B cell (primary cell): ENCODE data around the gene MICU1. TPM values are rescaled to one million over a fixed set of nuclear protein-coding genes. Genes with fewer than 3 reads are reported as not detected.

Source experiments
- ATAC-seq: fragments of 200-7000 bp; cut with Tn5 transposase; one replicate; pipeline ENCODE4 v1.10.0; 2021; ENCODE audit warnings: low read depth, mild to moderate bottlenecking, moderate number of reproducible peaks, moderate library complexity
- CTCF ChIA-PET: fragments of 350-600 bp; sonication (Branson Sonifier 250); formaldehyde crosslinking; loops from one replicate; lab custom pipeline; 2021; ENCODE audit warnings: antibody characterized with exemption, inconsistent platforms; lab: Charles Lee
- POLR2A ChIA-PET: fragments of 350-600 bp; sonication (Branson Sonifier 250); formaldehyde crosslinking; loops from one replicate; lab custom pipeline; 2021; ENCODE audit warnings: antibody characterized with exemption; lab: Charles Lee
- DNase-seq: peaks from one replicate; pipeline ENCODE4 v3.0.0; 2013
- H2AFZ ChIP-seq: 2 replicates; pipeline ENCODE4 v1.6.1; 2012; ENCODE audit warnings: mild to moderate bottlenecking, low read depth, low read length; ENCODE audit not compliant: insufficient read depth, poor library complexity, severe bottlenecking
- H3K27ac ChIP-seq, 2 donors: 1 replicate in 1 of 2; 2 replicates in 1 of 2; pipeline ENCODE4 v1.5.1; 2012 to 2013; ENCODE audit warnings: low read length in 2 of 2, mild to moderate bottlenecking in 2 of 2, moderate library complexity in 1 of 2
- H3K27me3 ChIP-seq, 4 experiments: fragments of 200-600 bp in 1 of 4; sonication (generic) in 1 of 4; replicated peaks in 1 of 4; 1 replicate in 2 of 4; 2 replicates in 2 of 4; pipeline versions ENCODE4 v1.6.1 to v1.7.0; 2013 to 2016; ENCODE audit warnings: low read length in 3 of 4, mild to moderate bottlenecking in 2 of 4, mixed read lengths in 1 of 4, moderate library complexity in 1 of 4; ENCODE audit not compliant: insufficient read depth in 4 of 4, control insufficient read depth in 3 of 4; ENCODE audit errors: control extremely low read depth in 1 of 4
- H3K36me3 ChIP-seq, 2 experiments: replicated peaks in 1 of 2; 1 replicate in 1 of 2; 2 replicates in 1 of 2; pipeline versions ENCODE4 v1.6.1 to v1.7.1; 2013; ENCODE audit warnings: low read length in 1 of 2; ENCODE audit not compliant: insufficient read depth in 2 of 2, control insufficient read depth in 1 of 2; ENCODE audit errors: control extremely low read depth in 1 of 2, extremely low read depth in 1 of 2
- H3K4me1 ChIP-seq, 2 donors: fragments of 200-600 bp in 1 of 2; sonication (generic) in 1 of 2; 1 replicate in 1 of 2; 2 replicates in 1 of 2; pipeline versions ENCODE4 v1.5.1 to v1.6.1; 2013 to 2017; ENCODE audit warnings: low read length in 2 of 2; ENCODE audit not compliant: control insufficient read depth in 2 of 2, insufficient read depth in 2 of 2
- H3K4me2 ChIP-seq: replicated peaks from 2 replicates; pipeline ENCODE3; 2012; ENCODE audit warnings: mild to moderate bottlenecking, low read depth, low read length; ENCODE audit not compliant: poor library complexity, severe bottlenecking
- H3K4me3 ChIP-seq, 5 experiments: fragments of 200-600 bp in 1 of 5; sonication (generic) in 1 of 5; 1 replicate in 3 of 5; 2 replicates in 2 of 5; pipeline versions ENCODE4 v1.5.1 to v1.7.0; 2011 to 2016; ENCODE audit warnings: low read length in 4 of 5, mild to moderate bottlenecking in 4 of 5, low read depth in 2 of 5, control low read depth in 1 of 5, moderate library complexity in 1 of 5; ENCODE audit not compliant: insufficient read depth in 1 of 5; ENCODE audit errors: control extremely low read depth in 1 of 5, extremely low read depth in 1 of 5
- H3K79me2 ChIP-seq: fragments of 200-600 bp; sonication (generic); one replicate; pipeline ENCODE4 v1.6.0; 2016; ENCODE audit warnings: low read length; ENCODE audit not compliant: control insufficient read depth, insufficient read depth
- H3K9ac ChIP-seq: fragments of 200-600 bp; sonication (generic); 2 replicates; pipeline ENCODE4 v1.6.1; 2017; ENCODE audit warnings: mild to moderate bottlenecking, low read length, moderate library complexity
- H3K9me3 ChIP-seq, 3 donors: one replicate each; pipeline versions ENCODE4 v1.6.1 to v1.7.1; 2013; ENCODE audit warnings: low read length in 2 of 3; ENCODE audit not compliant: control insufficient read depth in 2 of 3, insufficient read depth in 1 of 3; ENCODE audit errors: control extremely low read depth in 1 of 3
- H4K20me1 ChIP-seq: 2 replicates; pipeline ENCODE4 v1.6.0; 2012; ENCODE audit warnings: mild to moderate bottlenecking, low read length; ENCODE audit not compliant: insufficient read depth, control insufficient read depth, poor library complexity, severe bottlenecking
- H3K27ac Mint-ChIP-seq: one replicate; pipeline ENCODE4 v1.8.0; 2021; ENCODE audit warnings: mixed read lengths
- H3K27me3 Mint-ChIP-seq: one replicate; pipeline ENCODE4 v1.8.0; 2021; ENCODE audit warnings: mixed read lengths
- H3K4me1 Mint-ChIP-seq: one replicate; pipeline ENCODE4 v1.8.0; 2021; ENCODE audit warnings: mixed read lengths
- H3K4me3 Mint-ChIP-seq: one replicate; pipeline ENCODE4 v1.8.0; 2021; ENCODE audit warnings: mixed read lengths
- H3K9me3 Mint-ChIP-seq: one replicate; pipeline ENCODE4 v1.8.0; 2022; ENCODE audit warnings: mixed read lengths; ENCODE audit not compliant: insufficient read depth
- CTCF ChIP-seq: fragments of 200-600 bp; IDR thresholded peaks from one replicate; pipeline ENCODE4 v1.8.0; 2022; ENCODE audit warnings: antibody characterized with exemption, mild to moderate bottlenecking
- EZH2 ChIP-seq: IDR thresholded peaks from 2 replicates; pipeline ENCODE4 v1.6.1; 2012; ENCODE audit warnings: borderline replicate concordance, low read depth, mild to moderate bottlenecking, moderate library complexity, low read length; ENCODE audit not compliant: insufficient read depth, poor library complexity, severe bottlenecking
- WGBS: methylation state at CpG from one replicate; pipeline ENCODE4 v1.1.5; 2013; ENCODE audit warnings: missing lambda C conversion rate; ENCODE audit not compliant: insufficient coverage; 5-methylcytosine and 5-hydroxymethylcytosine counted together
- intact Hi-C: fragments of 100-400 bp; cut with micrococcal nuclease; formaldehyde crosslinking; loops from one replicate; pipeline ENCODE4 v1.10.0; 2022
- polyA plus RNA-seq: library from polyadenylated mRNA; depleted of rRNA; stranded (reverse); fragments of >200 nt; gene quantifications from 2 replicates; pipeline ENCODE4 v1.2.3, GENCODE V29; 2012
- total RNA-seq, 2 donors: library from RNA; stranded (reverse); fragments of 120-200 nt in 1 of 2; gene quantifications; 1 replicate in 1 of 2; 2 replicates in 1 of 2; pipeline versions ENCODE4 v1.2.3 to v1.2.4, GENCODE V29; 2013 to 2022

The MICU1 gene
- total and polyA plus RNA-seq, 2 donors (not counting 1 experiment from before 2014, with no cell fraction given): 12.0 to 34.7 TPM

- H3K4me2 ChIP-seq: no peak overlapping the region
- intact Hi-C loops: no loop called here
- no peak for TF ChIP-seq EZH2
- no peak overlapping the region for H2AFZ ChIP-seq
- Mint-ChIP-seq H3K27me3 (no peaks in the 10 kb centered on the region), H3K4me3 (no peak overlapping the region), H3K27ac (no peak overlapping the region), H3K9me3 (no peaks in the 10 kb centered on the region), H3K4me1 (peaks cover 10% of the 10 kb centered on the region)
- no CpG with 5 or more reads among the region's 3 CpGs for WGBS
- ChIA-PET POLR2A (no interaction called here), CTCF (interaction anchor here (0.8 kb wide), 1 partner anchor 7 kb away, joined by 4 read pairs; no protein-coding TSS in a partner anchor)
- ATAC-seq (no peak), DNase-seq (no peak)
- H4K20me1 ChIP-seq: no peaks in the 10 kb centered on the region
- H3K79me2 ChIP-seq: no peaks in the 10 kb centered on the region
- peaks cover 0 to 4% (median 0%) of the 10 kb centered on the region in 3 donors for H3K9me3 ChIP-seq
- no peak overlapping the region for H3K9ac ChIP-seq
- H3K27me3 ChIP-seq: no peaks in the 10 kb centered on the region
- H3K36me3 ChIP-seq: peaks cover 4 to 5% of the 10 kb centered on the region in 2 experiments
- no peak overlapping the region for H3K27ac ChIP-seq
- no peak overlapping the region for H3K4me3 ChIP-seq
- peaks cover 5 to 7% of the 10 kb centered on the region in 2 donors for H3K4me1 ChIP-seq
Measured at GRCh38 chr10:72455889-72456595, 169.8 kb downstream of the MICU1 start.

- Histone ChIP-seq H3K9ac (no peak overlapping the region), H3K79me2 (no peaks in the 10 kb centered on the region), H4K20me1 (no peaks in the 10 kb centered on the region), H3K36me3 (peaks cover 2 to 5% of the 10 kb centered on the region in 2 experiments), H3K27me3 (no peaks in the 10 kb centered on the region), H2AFZ (no peak overlapping the region), H3K27ac (no peak overlapping the region), H3K9me3 (no peaks in the 10 kb centered on the region), H3K4me2 (no peak overlapping the region), H3K4me1 (no peaks in the 10 kb centered on the region), H3K4me3 (no peak overlapping the region)
- no peak overlapping the region for H3K27ac Mint-ChIP-seq
- no peaks in the 10 kb centered on the region for H3K9me3 Mint-ChIP-seq
- ChIA-PET CTCF (no interaction called here), POLR2A (no interaction called here)
- 95% methylated on average over 3 of the region's 6 CpGs for WGBS
- H3K4me1 Mint-ChIP-seq: no peaks in the 10 kb centered on the region
- no peak for ATAC-seq
- no peak for DNase-seq
- H3K4me3 Mint-ChIP-seq: no peak overlapping the region
- no peaks in the 10 kb centered on the region for H3K27me3 Mint-ChIP-seq
- intact Hi-C loops: no loop called here
- TF ChIP-seq EZH2 (no peak), CTCF (no peak)
Measured at GRCh38 chr10:72449941-72450441, 175.9 kb downstream of the MICU1 start.
